HepG2 (cell line): ENCODE data around the gene PARP1. TPM values are rescaled to one million over a fixed set of nuclear protein-coding genes. Genes with fewer than 3 reads are reported as not detected.

ENCODE experiments used
- ATAD3A ChIP-seq: sonication (generic); formaldehyde crosslinking; IDR thresholded peaks from 2 replicates; pipeline ENCODE4 v1.4.0; 2020; ENCODE audit warnings: missing genetic modification reagents
- IRF9 ChIP-seq: sonication (generic); formaldehyde crosslinking; IDR thresholded peaks from 2 replicates; pipeline ENCODE4 v1.8.0; 2022; ENCODE audit warnings: missing genetic modification reagents, mild to moderate bottlenecking, borderline replicate concordance
- MNT ChIP-seq: fragments of 450-650 bp; IDR thresholded peaks from 2 replicates; pipeline ENCODE4 v1.6.1; 2016
- REPIN1 ChIP-seq: sonication (generic); formaldehyde crosslinking; IDR thresholded peaks from 2 replicates; pipeline ENCODE4 v1.8.0; 2022; ENCODE audit warnings: missing genetic modification reagents, low read depth, mild to moderate bottlenecking, borderline replicate concordance
- TFDP1 ChIP-seq: IDR thresholded peaks from 2 replicates; pipeline ENCODE4 v1.6.1; 2016; ENCODE audit warnings: missing compliant biosample characterization, missing genetic modification reagents, borderline replicate concordance
- XBP1 ChIP-seq: sonication (generic); formaldehyde crosslinking; IDR thresholded peaks from 2 replicates; pipeline ENCODE4 v1.5.0; 2020; ENCODE audit warnings: missing genetic modification reagents
- ZNF121 ChIP-seq: sonication (generic); formaldehyde crosslinking; IDR thresholded peaks from 2 replicates; pipeline ENCODE4 v1.5.0; 2020; ENCODE audit warnings: mild to moderate bottlenecking, missing genetic modification reagents
- ZNF709 ChIP-seq: sonication (generic); formaldehyde crosslinking; IDR thresholded peaks from 2 replicates; pipeline ENCODE4 v1.5.0; 2020; ENCODE audit warnings: mild to moderate bottlenecking, missing genetic modification reagents
- ZNF724P ChIP-seq: sonication (generic); formaldehyde crosslinking; IDR thresholded peaks from 2 replicates; pipeline ENCODE4 v1.8.0; 2022; ENCODE audit warnings: missing genetic modification reagents, borderline replicate concordance
- ZNF800 ChIP-seq: sonication (generic); formaldehyde crosslinking; IDR thresholded peaks from 2 replicates; pipeline ENCODE4 v1.4.0; 2020; ENCODE audit warnings: missing genetic modification reagents
- polyA plus RNA-seq, 8 experiments: library from polyadenylated mRNA; depleted of rRNA in 3 of 8; stranded (reverse) in 7 of 8; unstranded in 1 of 8; fragments of >200 nt; fragmentation: Illumina TruSeq in 4 of 8; extraction: Trizol in 4 of 8; gene quantifications; 2 replicates each; pipeline versions ENCODE4 v1.2.1 to v1.2.3, GENCODE V29; 2011 to 2016; ENCODE audit warnings: low read depth in 4 of 8, missing spikeins in 1 of 8, mixed read lengths in 1 of 8; ENCODE audit not compliant: insufficient read depth in 1 of 8
- total RNA-seq, 5 experiments: library from RNA; depleted of rRNA; stranded (reverse); fragments of >200 nt; fragmentation: Illumina TruSeq; extraction: Trizol; gene quantifications; 2 replicates each; pipeline ENCODE4 v1.2.3, GENCODE V29; 2016; ENCODE audit warnings: low read depth in 1 of 5
- TF ChIP-seq, protein P1 (sequence below): IDR thresholded peaks from 2 replicates; pipeline ENCODE4 v1.6.1; 2016; ENCODE audit warnings: control low read depth
- TF ChIP-seq, protein P2 (sequence below): sonication (generic); formaldehyde crosslinking; IDR thresholded peaks from 2 replicates; pipeline ENCODE4 v1.5.1; 2020; ENCODE audit warnings: missing genetic modification reagents, mild to moderate bottlenecking, borderline replicate concordance
- TF ChIP-seq, protein P3 (sequence below): sonication (generic); formaldehyde crosslinking; IDR thresholded peaks from 2 replicates; pipeline ENCODE4 v1.8.0; 2022; ENCODE audit warnings: mild to moderate bottlenecking, missing genetic modification reagents, moderate library complexity
- TF ChIP-seq, protein P4 (sequence below): IDR thresholded peaks from 2 replicates; pipeline ENCODE4 v1.6.1; 2016; ENCODE audit warnings: missing biosample characterization, missing genetic modification reagents, low read depth

PARP1 gene
- total and polyA plus RNA-seq, 2 of the 13 experiments (the other 11 are each of a cell fraction or from before 2014, with no cell fraction given), result 50.1 to 85.2 TPM

- TF ChIP-seq ZNF800 (CRISPR knock-in tag) (peak; percentile 36; the same call in 1 of the 2 replicates), ZNF709 (CRISPR knock-in tag) (peak; percentile 53; the same call in 1 of the 2 replicates), REPIN1 (0 out of 2 replicates have a peak, but pooled peaks have one; percentile 44), MNT (no peak), XBP1 (CRISPR knock-in tag) (no peak), ZNF724P (CRISPR knock-in tag) (0 out of 2 replicates have a peak, but pooled peaks have one; percentile 62), IRF9 (CRISPR knock-in tag) (0 out of 2 replicates have a peak, but pooled peaks have one; percentile 31), ATAD3A (CRISPR knock-in tag) (no peak), TFDP1 (CRISPR knock-in tag) (peak; percentile 72; the same call in 1 of the 2 replicates), ZNF121 (0 out of 2 replicates have a peak, but pooled peaks have one; percentile 5)
- TF ChIP-seq, protein P1, sequence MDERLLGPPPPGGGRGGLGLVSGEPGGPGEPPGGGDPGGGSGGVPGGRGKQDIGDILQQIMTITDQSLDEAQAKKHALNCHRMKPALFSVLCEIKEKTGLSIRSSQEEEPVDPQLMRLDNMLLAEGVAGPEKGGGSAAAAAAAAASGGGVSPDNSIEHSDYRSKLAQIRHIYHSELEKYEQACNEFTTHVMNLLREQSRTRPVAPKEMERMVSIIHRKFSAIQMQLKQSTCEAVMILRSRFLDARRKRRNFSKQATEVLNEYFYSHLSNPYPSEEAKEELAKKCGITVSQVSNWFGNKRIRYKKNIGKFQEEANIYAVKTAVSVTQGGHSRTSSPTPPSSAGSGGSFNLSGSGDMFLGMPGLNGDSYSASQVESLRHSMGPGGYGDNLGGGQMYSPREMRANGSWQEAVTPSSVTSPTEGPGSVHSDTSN, result no peak
- TF ChIP-seq, protein P2, sequence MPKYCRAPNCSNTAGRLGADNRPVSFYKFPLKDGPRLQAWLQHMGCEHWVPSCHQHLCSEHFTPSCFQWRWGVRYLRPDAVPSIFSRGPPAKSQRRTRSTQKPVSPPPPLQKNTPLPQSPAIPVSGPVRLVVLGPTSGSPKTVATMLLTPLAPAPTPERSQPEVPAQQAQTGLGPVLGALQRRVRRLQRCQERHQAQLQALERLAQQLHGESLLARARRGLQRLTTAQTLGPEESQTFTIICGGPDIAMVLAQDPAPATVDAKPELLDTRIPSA (CRISPR knock-in tag), result no peak
- TF ChIP-seq, protein P3, sequence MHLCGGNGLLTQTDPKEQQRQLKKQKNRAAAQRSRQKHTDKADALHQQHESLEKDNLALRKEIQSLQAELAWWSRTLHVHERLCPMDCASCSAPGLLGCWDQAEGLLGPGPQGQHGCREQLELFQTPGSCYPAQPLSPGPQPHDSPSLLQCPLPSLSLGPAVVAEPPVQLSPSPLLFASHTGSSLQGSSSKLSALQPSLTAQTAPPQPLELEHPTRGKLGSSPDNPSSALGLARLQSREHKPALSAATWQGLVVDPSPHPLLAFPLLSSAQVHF, result no peak
- TF ChIP-seq, protein P4, sequence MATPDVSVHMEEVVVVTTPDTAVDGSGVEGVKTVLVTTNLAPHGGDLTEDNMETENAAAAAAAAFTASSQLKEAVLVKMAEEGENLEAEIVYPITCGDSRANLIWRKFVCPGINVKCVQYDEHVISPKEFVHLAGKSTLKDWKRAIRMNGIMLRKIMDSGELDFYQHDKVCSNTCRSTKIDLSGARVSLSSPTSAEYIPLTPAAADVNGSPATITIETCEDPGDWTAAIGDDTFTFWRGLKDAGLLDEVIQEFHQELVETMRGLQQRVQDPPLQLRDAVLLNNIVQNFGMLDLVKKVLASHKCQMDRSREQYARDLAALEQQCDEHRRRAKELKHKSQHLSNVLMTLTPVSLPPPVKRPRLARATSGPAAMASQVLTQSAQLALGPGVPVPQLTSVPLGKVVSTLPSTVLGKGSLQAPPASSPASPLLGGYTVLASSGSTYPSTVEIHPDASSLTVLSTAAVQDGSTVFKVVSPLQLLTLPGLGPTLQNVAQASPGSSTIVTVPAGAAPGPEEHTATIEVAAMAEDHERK (CRISPR knock-in tag), result no peak
Observed at GRCh38 chr1:226407497-226408284, at the start of gene PARP1 (continued).
